ENCODE data around the gene SUCLA2. TPM values are rescaled to one million over a fixed set of nuclear protein-coding genes. Genes with fewer than 3 reads are reported as not detected.
"Not testable (repeated sequence)": the region's sequence is repeated elsewhere in the genome, so short reads cannot be mapped to it uniquely, and the experiment has no call there.

SUCLA2 gene
- total and polyA plus RNA-seq, 2 experiments from 2014 or later = 56.0 to 84.2 TPM

GRCh38 chr13:48004201-48004600 lies 3.1 kb upstream of the SUCLA2 start:
- H2AFZ ChIP-seq = peak overlapping the region; percentile 73
- H4K20me1 ChIP-seq (replicated peaks; ENCODE audit: insufficient read depth) = no peaks in the 10 kb centered on the region
- H3K4me1 ChIP-seq (ENCODE audit: insufficient read depth) = peaks cover 37% of the 10 kb centered on the region
- 0 out of 2 replicates have a peak, but pooled peaks cover 4% of the 10 kb centered on the region for H3F3A ChIP-seq (replicated peaks; ENCODE audit: low read depth)
- H3K9me3 Mint-ChIP-seq = no peaks in the 10 kb centered on the region
- H3K36me3 Mint-ChIP-seq (ENCODE audit: low read depth) = peaks cover under 1% of the 10 kb centered on the region; the same call in 1 of the 3 replicates
- peaks cover 30% of the 10 kb centered on the region for H3K4me1 Mint-ChIP-seq
- peak overlapping the region; percentile 90 for H3K27ac ChIP-seq (ENCODE audit: low read depth)
- H3K27me3 ChIP-seq (ENCODE audit: insufficient read depth) = no peaks in the 10 kb centered on the region
- DNase-seq (ENCODE audit: low spot score) = peak; percentile 39
- peak overlapping the region; percentile 65 for H3K4me2 ChIP-seq
- no peak for TF ChIP-seq ETS1 (IDR thresholded peaks at IDR 0.05)
- H3K9me2 ChIP-seq (ENCODE audit: insufficient read depth) = no peaks in the 10 kb centered on the region
- no peak overlapping the region for H3K4me3 ChIP-seq
- peak overlapping the region; percentile 30 for H3K27ac Mint-ChIP-seq
- H3K4me3 Mint-ChIP-seq = no peak overlapping the region
- H3K27me3 Mint-ChIP-seq (ENCODE audit: insufficient read depth, low read depth, poor library complexity) = peaks cover 8% of the 10 kb centered on the region
- no peaks in the 10 kb centered on the region for H3K36me3 ChIP-seq (ENCODE audit: insufficient read depth)
- ATAC-seq = no peak
- H3K79me2 ChIP-seq (replicated peaks; ENCODE audit: insufficient read depth) = peaks cover 18% of the 10 kb centered on the region

- peak overlapping the region; percentile 81 for H3K27ac Mint-ChIP-seq
- ATAC-seq; H3K27me3 ChIP-seq (ENCODE audit: insufficient read depth); H3K36me3 Mint-ChIP-seq (ENCODE audit: low read depth); H3K9me2 ChIP-seq (ENCODE audit: insufficient read depth); H2AFZ ChIP-seq; H3K36me3 ChIP-seq (ENCODE audit: insufficient read depth); H3K9me3 Mint-ChIP-seq; H4K20me1 ChIP-seq (replicated peaks; ENCODE audit: insufficient read depth); H3F3A ChIP-seq (replicated peaks; ENCODE audit: low read depth); H3K27me3 Mint-ChIP-seq (ENCODE audit: insufficient read depth, low read depth, poor library complexity): not testable (repeated sequence)
- H3K27ac ChIP-seq (ENCODE audit: low read depth) = peak overlapping the region; percentile 77
- H3K4me1 Mint-ChIP-seq = peaks cover 30% of the 10 kb centered on the region
- H3K4me3 Mint-ChIP-seq = peak overlapping the region; percentile 93
- H3K4me2 ChIP-seq = peak overlapping the region; percentile 98
- peak; percentile 58 for DNase-seq (ENCODE audit: low spot score)
- H3K4me3 ChIP-seq = peak overlapping the region; percentile 96
- H3K4me1 ChIP-seq (ENCODE audit: insufficient read depth) = peaks cover 35% of the 10 kb centered on the region
- H3K79me2 ChIP-seq (replicated peaks; ENCODE audit: insufficient read depth) = peaks cover 40% of the 10 kb centered on the region
Measured at GRCh38 chr13:48001999-48002398, 926 bp upstream of the SUCLA2 start.

GRCh38 chr13:48000559-48001113 lies 437 bp downstream of the SUCLA2 start:
- H2AFZ ChIP-seq = peak overlapping the region; percentile 82
- H3K9me2 ChIP-seq (ENCODE audit: insufficient read depth) = no peaks in the 10 kb centered on the region
- H3K4me1 ChIP-seq (ENCODE audit: insufficient read depth) = peaks cover 35% of the 10 kb centered on the region
- H3K27me3 ChIP-seq (ENCODE audit: insufficient read depth) = no peaks in the 10 kb centered on the region
- peaks cover 6% of the 10 kb centered on the region; the same call in 1 of the 2 replicates for H3K36me3 ChIP-seq (ENCODE audit: insufficient read depth)
- H3K27ac ChIP-seq (ENCODE audit: low read depth) = peak overlapping the region; percentile 67
- peaks cover 30% of the 10 kb centered on the region for H3K4me1 Mint-ChIP-seq
- peaks cover 6% of the 10 kb centered on the region for H3K27me3 Mint-ChIP-seq (ENCODE audit: insufficient read depth, low read depth, poor library complexity)
- H3K9me3 Mint-ChIP-seq = no peaks in the 10 kb centered on the region
- peak overlapping the region; percentile 88 for H3K27ac Mint-ChIP-seq
- peak overlapping the region; percentile 93 for H3K4me3 Mint-ChIP-seq
- ATAC-seq = peak; percentile 60
- 0 out of 2 replicates have a peak, but pooled peaks cover 4% of the 10 kb centered on the region for H3F3A ChIP-seq (replicated peaks; ENCODE audit: low read depth)
- peaks cover 17% of the 10 kb centered on the region for H3K36me3 Mint-ChIP-seq (ENCODE audit: low read depth)
- H3K4me2 ChIP-seq = peak overlapping the region; percentile 98
- TF ChIP-seq ETS1 (IDR thresholded peaks at IDR 0.05) = no peak
- no peak for TF ChIP-seq NANOG (IDR thresholded peaks at IDR 0.05; ENCODE audit: borderline replicate concordance)
- no peak for TF ChIP-seq ZNF114 (CRISPR knock-in tag; IDR thresholded peaks at IDR 0.05)
- no peak for TF ChIP-seq STAT1 (IDR thresholded peaks at IDR 0.05; ENCODE audit: unreplicated experiment)
- peak overlapping the region; percentile 96 for H3K4me3 ChIP-seq
- H4K20me1 ChIP-seq (replicated peaks; ENCODE audit: insufficient read depth) = no peaks in the 10 kb centered on the region; the same call in 1 of the 2 replicates
- DNase-seq (ENCODE audit: low spot score) = peak; percentile 50
- peaks cover 54% of the 10 kb centered on the region for H3K79me2 ChIP-seq (replicated peaks; ENCODE audit: insufficient read depth)

Data from GM23338 (cell line).